ENCODE results near the gene OBSCN.

OBSCN gene

GRCh38 chr1:228298471-228298870 is 90.6 kb downstream of the OBSCN start:
- no peaks in the 10 kb centered on the region for H3K27me3 ChIP-seq (ENCODE audit: insufficient read depth, low read length)
- peaks cover 55% of the 10 kb centered on the region for H3K36me3 ChIP-seq (ENCODE audit: insufficient read depth, low read depth, low read length)
- no peak overlapping the region for H3K9ac ChIP-seq (ENCODE audit: low read depth, low read length)
- H3K27ac ChIP-seq (ENCODE audit: low read length) = no peak overlapping the region
- H3K4me3 ChIP-seq (ENCODE audit: low read length) = no peak overlapping the region
- H3K4me1 ChIP-seq (ENCODE audit: insufficient read depth, low read length) = no peaks in the 10 kb centered on the region
- peaks cover 51% of the 10 kb centered on the region for H3K9me3 ChIP-seq (ENCODE audit: insufficient read depth, low read depth, low read length)

DNA sequence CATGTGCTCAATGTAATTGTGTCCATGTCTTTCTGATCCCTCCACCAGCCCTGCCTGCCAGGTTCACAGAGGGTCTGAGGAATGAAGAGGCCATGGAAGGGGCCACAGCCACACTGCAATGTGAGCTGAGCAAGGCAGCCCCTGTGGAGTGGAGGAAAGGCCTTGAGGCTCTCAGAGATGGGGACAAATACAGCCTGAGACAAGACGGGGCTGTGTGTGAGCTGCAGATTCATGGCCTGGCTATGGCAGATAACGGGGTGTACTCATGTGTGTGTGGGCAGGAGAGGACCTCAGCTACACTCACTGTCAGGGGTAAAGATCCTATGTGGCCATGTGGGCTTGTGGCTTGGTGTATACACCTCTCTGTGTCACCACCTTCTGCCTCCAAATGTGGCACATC is 91.4 kb downstream of the OBSCN start:
- Histone ChIP-seq H3K4me1 (ENCODE audit: insufficient read depth, low read length) (no peaks in the 10 kb centered on the region), H3K9me3 (ENCODE audit: insufficient read depth, low read depth, low read length) (peaks cover 51% of the 10 kb centered on the region), H3K27ac (ENCODE audit: low read length) (no peak overlapping the region), H3K9ac (ENCODE audit: low read depth, low read length) (no peak overlapping the region), H3K36me3 (ENCODE audit: insufficient read depth, low read depth, low read length) (peaks cover 48% of the 10 kb centered on the region), H3K4me3 (ENCODE audit: low read length) (no peak overlapping the region), H3K27me3 (ENCODE audit: insufficient read depth, low read length) (no peaks in the 10 kb centered on the region)

DNA sequence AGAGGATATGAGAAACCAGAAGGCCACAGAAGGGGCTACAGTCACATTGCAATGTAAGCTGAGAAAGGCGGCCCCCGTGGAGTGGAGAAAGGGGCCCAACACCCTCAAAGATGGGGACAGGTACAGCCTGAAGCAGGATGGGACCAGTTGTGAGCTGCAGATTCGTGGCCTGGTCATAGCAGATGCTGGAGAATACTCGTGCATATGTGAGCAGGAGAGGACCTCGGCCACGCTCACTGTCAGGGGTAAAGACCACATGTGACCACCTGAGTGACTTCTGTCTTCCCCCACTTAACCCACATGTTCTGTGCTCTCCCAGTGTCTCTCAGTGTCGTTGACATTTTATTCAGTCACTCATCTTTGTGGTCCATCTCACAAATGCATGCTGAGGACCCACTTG is 92.1 kb downstream of the OBSCN start:
- no peak overlapping the region for H3K27ac ChIP-seq (ENCODE audit: low read length)
- no peaks in the 10 kb centered on the region for H3K27me3 ChIP-seq (ENCODE audit: insufficient read depth, low read length)
- H3K9me3 ChIP-seq (ENCODE audit: insufficient read depth, low read depth, low read length) = peaks cover 51% of the 10 kb centered on the region
- H3K4me1 ChIP-seq (ENCODE audit: insufficient read depth, low read length) = no peaks in the 10 kb centered on the region
- H3K4me3 ChIP-seq (ENCODE audit: low read length) = no peak overlapping the region
- no peak overlapping the region for H3K9ac ChIP-seq (ENCODE audit: low read depth, low read length)
- peaks cover 43% of the 10 kb centered on the region for H3K36me3 ChIP-seq (ENCODE audit: insufficient read depth, low read depth, low read length)

- Histone ChIP-seq H3K9ac (ENCODE audit: low read depth, low read length) (no peak overlapping the region), H3K4me3 (ENCODE audit: low read length) (no peak overlapping the region), H3K27ac (ENCODE audit: low read length) (no peak overlapping the region), H3K4me1 (ENCODE audit: insufficient read depth, low read length) (no peaks in the 10 kb centered on the region), H3K9me3 (ENCODE audit: insufficient read depth, low read depth, low read length) (peaks cover 44% of the 10 kb centered on the region), H3K27me3 (ENCODE audit: insufficient read depth, low read length) (no peaks in the 10 kb centered on the region), H3K36me3 (ENCODE audit: insufficient read depth, low read depth, low read length) (peaks cover 34% of the 10 kb centered on the region)
These were observed 94.2 kb downstream of the OBSCN start for GRCh38 chr1:228302086-228302485.

GRCh38 chr1:228303596-228303995 is 95.8 kb downstream of the OBSCN start:
- no peaks in the 10 kb centered on the region for H3K27me3 ChIP-seq (ENCODE audit: insufficient read depth, low read length)
- H3K9me3 ChIP-seq (ENCODE audit: insufficient read depth, low read depth, low read length) = peaks cover 30% of the 10 kb centered on the region
- no peak overlapping the region for H3K27ac ChIP-seq (ENCODE audit: low read length)
- peaks cover 32% of the 10 kb centered on the region for H3K36me3 ChIP-seq (ENCODE audit: insufficient read depth, low read depth, low read length)
- no peak overlapping the region for H3K9ac ChIP-seq (ENCODE audit: low read depth, low read length)
- H3K4me1 ChIP-seq (ENCODE audit: insufficient read depth, low read length) = no peaks in the 10 kb centered on the region
- H3K4me3 ChIP-seq (ENCODE audit: low read length) = no peak overlapping the region

GRCh38 chr1:228304225-228304624 is 96.4 kb downstream of the OBSCN start:
- Histone ChIP-seq H3K9ac (ENCODE audit: low read depth, low read length) (no peak overlapping the region), H3K9me3 (ENCODE audit: insufficient read depth, low read depth, low read length) (peaks cover 30% of the 10 kb centered on the region), H3K27ac (ENCODE audit: low read length) (no peak overlapping the region), H3K36me3 (ENCODE audit: insufficient read depth, low read depth, low read length) (peaks cover 26% of the 10 kb centered on the region), H3K4me1 (ENCODE audit: insufficient read depth, low read length) (no peaks in the 10 kb centered on the region), H3K4me3 (ENCODE audit: low read length) (no peak overlapping the region), H3K27me3 (ENCODE audit: insufficient read depth, low read length) (no peaks in the 10 kb centered on the region)

DNA sequence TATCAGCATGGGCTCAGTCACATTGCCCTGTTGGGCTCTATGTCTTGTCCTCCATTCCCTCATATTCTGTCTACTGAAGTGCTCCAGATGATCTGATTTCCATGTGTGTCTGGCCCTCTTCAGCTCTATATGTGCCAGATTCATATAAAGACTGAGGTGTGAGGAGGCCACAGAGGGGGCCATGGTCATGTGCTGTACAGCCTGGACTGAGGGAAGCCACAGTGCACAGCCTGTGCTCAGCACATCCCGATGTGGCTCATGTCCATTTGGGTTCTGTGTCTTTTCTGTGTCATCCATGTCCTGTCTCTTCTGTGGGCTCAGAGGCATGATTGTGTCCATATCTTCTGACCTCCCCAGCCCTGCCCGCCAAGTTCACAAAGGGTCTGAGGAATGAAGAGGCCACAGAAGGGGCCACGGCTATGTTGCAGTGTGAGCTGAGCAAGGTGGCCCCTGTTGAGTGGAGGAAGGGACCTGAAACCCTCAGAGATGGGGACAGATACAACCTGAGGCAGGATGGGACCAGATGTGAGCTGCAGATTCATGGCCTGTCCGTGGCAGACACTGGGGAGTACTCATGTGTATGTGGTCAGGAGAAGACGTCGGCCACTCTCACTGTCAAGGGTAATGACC is 97.0 kb downstream of the OBSCN start:
- Histone ChIP-seq H3K4me3 (ENCODE audit: low read length) (no peak overlapping the region), H3K9ac (ENCODE audit: low read depth, low read length) (no peak overlapping the region), H3K27me3 (ENCODE audit: insufficient read depth, low read length) (no peaks in the 10 kb centered on the region)

GRCh38 chr1:228305721-228306152 is 97.9 kb downstream of the OBSCN start:
- Histone ChIP-seq H3K27ac (ENCODE audit: low read length) (no peak overlapping the region), H3K4me3 (ENCODE audit: low read length) (no peak overlapping the region), H3K9me3 (ENCODE audit: insufficient read depth, low read depth, low read length) (peaks cover 23% of the 10 kb centered on the region), H3K4me1 (ENCODE audit: insufficient read depth, low read length) (no peaks in the 10 kb centered on the region), H3K36me3 (ENCODE audit: insufficient read depth, low read depth, low read length) (peaks cover 16% of the 10 kb centered on the region; the same call in 1 of the 2 replicates), H3K27me3 (ENCODE audit: insufficient read depth, low read length) (no peaks in the 10 kb centered on the region), H3K9ac (ENCODE audit: low read depth, low read length) (no peak overlapping the region)

More for the DNA sequence above, 97.0 kb downstream of the OBSCN start:
- peaks cover 20% of the 10 kb centered on the region; the same call in 1 of the 2 replicates for H3K36me3 ChIP-seq (ENCODE audit: insufficient read depth, low read depth, low read length)
- no peak overlapping the region for H3K27ac ChIP-seq (ENCODE audit: low read length)
- no peaks in the 10 kb centered on the region for H3K4me1 ChIP-seq (ENCODE audit: insufficient read depth, low read length)
- H3K9me3 ChIP-seq (ENCODE audit: insufficient read depth, low read depth, low read length) = peaks cover 30% of the 10 kb centered on the region

- H3K36me3 ChIP-seq (ENCODE audit: insufficient read depth, low read depth, low read length) = peaks cover 9% of the 10 kb centered on the region; the same call in 1 of the 2 replicates
- H3K9me3 ChIP-seq (ENCODE audit: insufficient read depth, low read depth, low read length) = peaks cover 18% of the 10 kb centered on the region
- no peak overlapping the region for H3K9ac ChIP-seq (ENCODE audit: low read depth, low read length)
- no peak overlapping the region for H3K27ac ChIP-seq (ENCODE audit: low read length)
- no peaks in the 10 kb centered on the region for H3K4me1 ChIP-seq (ENCODE audit: insufficient read depth, low read length)
- H3K27me3 ChIP-seq (ENCODE audit: insufficient read depth, low read length) = no peaks in the 10 kb centered on the region
- H3K4me3 ChIP-seq (ENCODE audit: low read length) = no peak overlapping the region
These were observed 98.7 kb downstream of the OBSCN start for GRCh38 chr1:228306275-228307217.

- Histone ChIP-seq H3K36me3 (ENCODE audit: insufficient read depth, low read depth, low read length) (peaks cover under 1% of the 10 kb centered on the region; the same call in 1 of the 2 replicates), H3K27ac (ENCODE audit: low read length) (no peak overlapping the region), H3K9me3 (ENCODE audit: insufficient read depth, low read depth, low read length) (peaks cover 16% of the 10 kb centered on the region), H3K4me1 (ENCODE audit: insufficient read depth, low read length) (no peaks in the 10 kb centered on the region), H3K9ac (ENCODE audit: low read depth, low read length) (no peak overlapping the region), H3K4me3 (ENCODE audit: low read length) (no peak overlapping the region), H3K27me3 (ENCODE audit: insufficient read depth, low read length) (no peaks in the 10 kb centered on the region)
These were observed 99.6 kb downstream of the OBSCN start for GRCh38 chr1:228307218-228308023.

DNA sequence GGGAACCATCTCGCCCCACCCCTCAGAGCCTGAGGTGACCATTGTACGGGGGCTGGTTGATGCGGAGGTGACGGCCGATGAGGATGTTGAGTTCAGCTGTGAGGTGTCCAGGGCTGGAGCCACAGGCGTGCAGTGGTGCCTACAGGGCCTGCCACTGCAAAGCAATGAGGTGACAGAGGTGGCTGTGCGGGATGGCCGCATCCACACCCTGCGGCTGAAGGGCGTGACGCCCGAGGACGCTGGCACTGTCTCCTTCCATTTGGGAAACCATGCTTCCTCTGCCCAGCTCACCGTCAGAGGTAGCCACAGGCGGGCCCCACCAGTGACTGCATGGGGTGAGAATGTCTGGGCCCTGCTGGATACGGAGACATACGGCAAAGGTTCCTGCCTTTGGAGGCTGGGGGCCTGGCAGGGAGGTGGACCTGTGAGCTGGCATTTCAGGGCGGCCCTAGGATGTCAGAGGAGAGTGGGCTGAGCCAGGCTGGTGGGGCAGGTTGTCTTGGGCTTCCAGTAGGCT is 100.3 kb downstream of the OBSCN start:
- Histone ChIP-seq H3K4me1 (ENCODE audit: insufficient read depth, low read length) (no peaks in the 10 kb centered on the region), H3K27me3 (ENCODE audit: insufficient read depth, low read length) (no peaks in the 10 kb centered on the region), H3K36me3 (ENCODE audit: insufficient read depth, low read depth, low read length) (no peaks in the 10 kb centered on the region; the same call in 1 of the 2 replicates)

More for the DNA sequence above, 100.3 kb downstream of the OBSCN start:
- no peak overlapping the region for H3K27ac ChIP-seq (ENCODE audit: low read length)
- peaks cover 10% of the 10 kb centered on the region for H3K9me3 ChIP-seq (ENCODE audit: insufficient read depth, low read depth, low read length)
- no peak overlapping the region for H3K9ac ChIP-seq (ENCODE audit: low read depth, low read length)
- no peak overlapping the region for H3K4me3 ChIP-seq (ENCODE audit: low read length)
